HG02981 (cell line): ENCODE data around the gene MAPKAPK2.
"Not testable (repeated sequence)": the region's sequence is repeated elsewhere in the genome, so short reads cannot be mapped to it uniquely, and the experiment has no call there.

ENCODE experiments used
- ATAC-seq: cut with Tn5 transposase; IDR thresholded peaks from one replicate; pipeline ENCODE4 v1.9.1; 2021; ENCODE audit warnings: mild to moderate bottlenecking, moderate library complexity; ENCODE audit not compliant: unreplicated experiment

Gene MAPKAPK2

DNA sequence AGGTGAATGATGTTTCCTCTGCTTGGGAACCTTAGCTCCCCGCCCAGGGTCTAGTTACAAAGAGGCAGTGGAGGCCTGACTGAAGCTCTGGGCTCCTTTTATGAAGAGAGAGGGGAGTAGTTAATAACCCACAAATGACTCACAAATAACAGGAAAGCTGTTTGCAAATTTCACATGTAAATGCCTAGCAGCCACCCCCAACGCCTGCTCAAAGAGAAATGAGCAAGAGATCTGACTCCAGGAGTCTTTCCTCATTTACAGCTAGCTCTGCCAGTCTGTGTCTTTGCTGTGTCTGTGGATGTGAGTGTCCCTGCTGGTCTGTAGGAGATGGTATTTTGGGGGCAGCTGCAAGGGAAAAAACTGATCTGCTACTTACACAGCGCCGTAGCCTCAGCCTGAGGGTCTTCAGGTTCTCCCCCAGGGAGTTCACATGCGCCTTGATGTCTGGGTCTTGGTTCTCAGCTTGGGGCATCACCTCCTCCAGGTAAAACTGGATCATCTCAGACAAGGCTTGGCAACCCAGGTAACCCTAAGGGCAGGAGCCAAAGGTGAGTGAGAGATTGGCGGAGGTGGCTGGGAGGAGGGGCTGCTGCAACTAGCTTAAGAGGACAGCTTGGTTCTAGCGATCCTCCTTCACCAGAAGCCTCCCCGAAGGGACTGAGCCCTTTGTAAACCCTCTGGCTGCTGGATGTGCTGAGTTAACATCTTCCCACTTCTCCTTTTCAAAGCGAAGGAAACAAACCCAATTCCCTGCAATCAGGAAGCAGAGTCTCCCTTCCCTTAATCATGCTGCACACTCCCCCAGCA, 86.0 kb downstream of the MAPKAPK2 start, which contains the start of gene IL19:
Gene IL19 (plus strand): TSS at position 243 of the 807 bp plus-strand sequence. CDS start 65,890 bp downstream, outside the sequence.
- no peak for ATAC-seq

DNA sequence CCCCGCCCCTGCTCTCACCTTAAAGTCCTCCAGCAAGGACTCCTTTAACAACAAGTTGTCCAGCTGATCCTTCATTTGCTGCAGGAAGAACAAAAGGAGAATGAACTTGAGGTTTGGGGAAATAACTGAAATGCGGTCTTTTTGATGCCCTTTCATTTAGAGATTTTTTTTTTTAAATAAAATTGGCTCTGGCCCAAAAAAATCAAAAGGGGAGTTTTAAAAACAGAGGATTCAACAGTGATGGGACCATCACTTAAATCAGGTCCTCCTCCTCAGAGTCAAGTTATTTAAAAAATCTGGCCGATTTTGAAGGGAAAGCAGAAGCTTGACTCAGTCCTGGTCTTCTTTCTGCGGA, 86.6 kb downstream of the MAPKAPK2 start:
- ATAC-seq, result no peak

DNA sequence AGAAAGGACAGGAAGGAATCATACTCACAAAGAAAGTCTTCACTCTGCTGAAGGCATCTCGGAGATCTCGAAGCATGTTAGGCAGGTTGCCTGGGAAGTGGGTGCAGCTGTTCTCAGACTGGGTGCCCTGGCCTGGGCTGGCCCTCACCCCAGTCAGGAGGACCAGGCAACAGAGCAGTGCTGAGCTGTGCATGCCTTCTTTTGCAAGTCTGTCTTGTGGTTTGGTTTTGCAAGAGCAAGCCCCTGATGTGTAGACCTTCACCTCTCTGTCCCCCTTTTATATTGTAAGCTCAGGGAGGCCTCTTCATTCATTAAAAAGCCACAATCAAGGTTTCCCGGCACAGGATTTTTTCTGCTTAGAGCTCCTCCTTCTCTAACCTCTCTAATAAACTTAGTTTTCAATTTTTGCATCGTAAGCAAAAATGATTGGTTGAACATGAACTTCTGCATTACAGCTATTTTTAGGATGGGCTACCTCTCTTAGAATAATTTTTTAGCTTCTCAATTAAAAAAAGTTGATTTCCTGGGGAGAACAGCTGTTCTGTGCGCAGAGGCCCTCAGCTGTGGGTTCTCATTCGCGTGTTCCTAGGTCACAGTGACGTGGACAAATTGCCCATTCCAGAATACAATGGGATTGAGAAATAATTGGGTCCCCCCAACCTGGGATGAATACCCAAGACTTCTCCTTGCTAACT, 87.7 kb downstream of the MAPKAPK2 start, which contains the start of gene IL10:
Gene IL10 (minus strand): TSS at position 252 of the 695 bp plus-strand sequence. CDS start 59 bp downstream, at position 193.
- ATAC-seq, result no peak

DNA sequence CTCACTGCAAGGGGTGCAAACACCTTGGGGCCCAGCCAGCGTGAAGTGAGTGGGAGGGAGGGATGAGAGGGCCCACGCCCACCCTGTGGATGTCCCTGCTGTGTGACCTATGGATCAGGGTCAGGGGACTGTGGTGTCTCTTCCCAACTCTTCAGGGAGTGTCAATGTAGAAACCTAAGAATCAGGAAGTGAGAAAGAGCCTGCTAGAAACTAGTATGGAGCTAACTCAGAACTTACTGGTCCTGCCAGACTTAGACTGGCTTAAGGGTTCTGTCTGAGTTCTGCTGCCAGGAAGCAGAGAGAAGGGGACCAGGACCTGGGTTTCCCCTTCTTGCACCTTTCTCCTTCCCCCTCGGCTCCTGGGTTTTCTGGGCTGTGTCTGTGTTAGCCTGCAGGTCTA, 89.4 kb downstream of the MAPKAPK2 start:
- ATAC-seq, result no peak

DNA sequence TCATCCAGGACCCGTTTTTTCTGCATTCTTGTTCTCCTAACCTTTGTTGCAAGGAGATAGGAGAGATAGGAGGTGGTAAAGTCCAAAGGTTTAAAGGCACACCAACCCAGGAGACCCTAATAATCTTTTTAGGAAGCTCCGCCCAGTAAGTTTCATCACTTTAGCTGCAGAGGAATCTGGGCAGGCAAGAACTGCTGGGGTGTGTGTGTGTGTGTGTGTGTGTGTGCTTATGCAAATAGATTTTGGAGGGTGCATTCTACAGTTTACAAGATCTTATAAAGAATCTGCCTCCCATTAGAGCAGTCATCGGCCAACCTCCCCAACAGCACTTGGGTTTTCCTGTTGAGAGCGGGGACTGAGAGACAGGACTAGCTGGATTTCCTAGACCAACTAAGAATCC, 91.5 kb downstream of the MAPKAPK2 start:
- no peak for ATAC-seq

DNA sequence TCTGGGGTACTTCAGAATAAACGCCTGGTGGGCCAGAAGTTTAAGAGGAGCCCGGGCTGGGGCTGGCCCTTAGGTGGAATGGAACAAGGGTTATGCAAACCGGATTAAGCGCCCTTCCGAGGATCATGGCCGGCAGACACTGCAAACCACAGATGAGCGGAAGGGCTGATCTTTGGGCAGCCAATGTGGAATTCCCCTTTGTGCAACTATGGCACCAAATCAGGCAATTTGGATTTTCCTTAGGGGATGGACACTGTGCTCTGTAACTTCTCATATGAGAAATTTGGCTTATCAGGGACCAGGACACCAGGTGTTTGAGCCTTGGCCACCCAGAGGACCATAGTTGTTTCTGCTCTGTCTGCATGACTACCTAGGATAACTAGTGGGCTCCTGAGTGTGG, 93.3 kb downstream of the MAPKAPK2 start:
- no peak for ATAC-seq

DNA sequence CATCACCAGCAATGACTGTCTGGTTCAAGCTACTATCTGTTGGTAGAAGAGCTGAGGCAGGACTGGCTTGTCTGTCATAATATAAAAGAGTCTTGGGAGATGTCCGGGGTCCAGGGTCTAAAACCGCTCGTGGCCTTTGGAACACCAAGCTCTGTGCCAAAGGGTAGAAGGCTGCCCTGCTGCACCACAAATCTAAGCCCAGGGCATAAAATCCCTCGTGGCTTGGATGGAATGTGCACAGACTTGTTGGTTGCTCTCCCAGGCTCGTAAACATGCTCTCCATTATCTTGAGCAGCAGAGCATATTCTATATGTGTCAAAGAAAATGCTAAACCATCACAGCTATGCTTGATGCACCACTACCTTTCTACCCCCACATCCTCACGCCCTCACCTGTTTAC, 94.2 kb downstream of the MAPKAPK2 start:
- ATAC-seq, result not testable (repeated sequence)

DNA sequence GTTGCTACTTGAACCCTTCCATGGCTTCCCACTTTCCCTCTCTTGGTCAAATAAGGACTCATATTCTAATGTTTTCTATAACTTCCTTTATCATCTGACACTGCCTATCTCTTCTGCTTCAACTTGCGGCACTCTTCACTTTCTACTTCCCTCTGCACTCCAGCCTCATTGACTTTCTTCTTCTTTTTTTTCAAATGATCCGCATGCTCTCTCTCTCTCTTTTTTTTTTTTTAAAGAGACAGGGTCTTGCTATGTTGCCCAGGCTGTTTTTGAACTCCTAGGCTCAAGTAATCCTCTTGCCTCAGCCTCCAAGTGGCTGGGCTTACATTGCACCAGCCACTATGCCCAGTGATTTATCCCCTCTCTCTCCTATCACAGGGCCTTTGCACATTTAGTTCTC, 94.9 kb downstream of the MAPKAPK2 start:
- ATAC-seq, result no peak

DNA sequence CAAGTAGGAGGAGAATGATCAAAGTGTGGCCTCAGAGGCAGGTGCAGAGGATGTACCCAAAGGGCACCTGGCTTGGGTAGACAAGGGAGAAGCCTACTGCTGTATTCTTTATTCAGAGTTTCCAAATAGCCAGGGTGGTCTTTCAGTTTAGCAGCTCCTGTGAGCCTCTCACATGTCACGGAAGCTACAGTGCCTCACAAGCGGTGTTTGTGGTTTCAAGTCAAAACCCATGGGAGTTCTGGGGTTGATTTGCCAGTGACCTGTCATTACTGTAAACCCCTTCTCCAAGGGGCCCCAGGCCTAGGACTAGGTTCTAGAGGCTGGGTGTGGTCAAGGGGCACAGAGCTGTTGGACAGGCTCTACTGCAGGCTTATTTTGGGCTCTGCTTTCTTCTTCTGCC, 97.7 kb downstream of the MAPKAPK2 start:
- ATAC-seq, result peak; percentile 58

DNA sequence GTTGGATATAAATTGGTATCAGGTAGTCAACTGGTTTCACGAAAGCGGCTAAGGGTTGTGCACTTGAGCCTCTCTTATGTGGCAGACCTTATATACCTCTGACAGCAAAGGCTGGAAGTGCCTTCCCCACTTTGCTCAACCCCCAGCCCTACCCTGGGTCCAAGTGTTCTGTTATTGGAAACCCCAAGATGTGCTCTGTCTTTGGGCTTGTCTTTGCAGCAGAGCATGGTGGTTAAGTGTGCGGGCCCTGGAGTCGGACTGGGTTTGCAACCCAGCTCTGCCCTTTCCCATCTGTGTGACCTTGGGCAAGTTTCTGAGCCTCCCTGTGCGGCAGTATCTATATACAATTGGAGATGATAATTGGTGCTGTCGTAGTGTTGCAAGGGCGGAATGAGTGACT, 98.8 kb downstream of the MAPKAPK2 start:
- ATAC-seq, result no peak
